ENCODE results near the gene VPS13A. TPM values are rescaled to one million over a fixed set of nuclear protein-coding genes. Genes with fewer than 3 reads are reported as not detected.
"Not testable (repeated sequence)": the region's sequence is repeated elsewhere in the genome, so short reads cannot be mapped to it uniquely, and the experiment has no call there.

VPS13A gene
- total and polyA plus RNA-seq, 12 donors, result 16.2 to 64.0 (median 32.2) TPM

GRCh38 chr9:77392328-77392727 lies 215.0 kb downstream of the VPS13A start:
- no peak overlapping the region for H3K4me3 ChIP-seq
- H3K27ac ChIP-seq, result no peak overlapping the region
- no peak for TF ChIP-seq POLR2A (IDR thresholded peaks at IDR 0.05)
- TF ChIP-seq CTCF (IDR thresholded peaks at IDR 0.05), result no peak
- no peaks in the 10 kb centered on the region for H3K36me3 ChIP-seq (replicated peaks in 1 of 2)
- H3K9me3 ChIP-seq (replicated peaks in 1 of 3), result peaks cover 0 to 4% (median 0%) of the 10 kb centered on the region in 3 donors
- 93 to 99% (median 95%) methylated on average over 7 of the region's 7 CpGs for WGBS, 4 donors
- no peaks in the 10 kb centered on the region for H3K27me3 ChIP-seq
- no peak for DNase-seq
- no peaks in the 10 kb centered on the region for H3K4me1 ChIP-seq (replicated peaks in 1 of 2)
- intact Hi-C loops (cut with DNase I), result no loop called here

DNA sequence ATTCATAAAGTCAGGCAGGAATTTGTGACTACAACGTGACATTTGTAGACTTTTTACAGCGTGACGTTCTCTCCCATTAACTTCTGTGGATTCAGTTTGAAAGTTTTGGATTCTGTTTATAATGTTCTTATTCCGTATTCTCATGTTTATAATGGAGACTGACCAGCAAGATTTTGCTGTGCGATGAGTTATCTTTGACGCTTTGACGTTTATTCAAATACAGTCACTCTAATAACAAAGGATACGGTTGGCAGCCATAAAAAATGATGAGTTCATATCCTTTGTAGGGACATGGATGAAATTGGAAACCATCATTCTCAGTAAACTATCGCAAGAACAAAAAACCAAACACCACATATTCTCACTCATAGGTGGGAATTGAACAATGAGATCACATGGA lies 221.2 kb downstream of the VPS13A start:
- H3K9me3 ChIP-seq (replicated peaks in 1 of 3); H3K27me3 ChIP-seq; intact Hi-C loops (cut with DNase I); H3K36me3 ChIP-seq (replicated peaks in 1 of 2); H3K4me1 ChIP-seq (replicated peaks in 1 of 2); H3K4me3 ChIP-seq; H3K27ac ChIP-seq; DNase-seq: not testable (repeated sequence)
- 87 to 92% (median 89%) methylated on average over 8 to 9 of the region's 9 CpGs for WGBS, 4 donors

- Histone ChIP-seq H3K36me3 (replicated peaks in 1 of 2) (no peaks in the 10 kb centered on the region), H3K27me3 (no peaks in the 10 kb centered on the region), H3K9me3 (replicated peaks in 1 of 3) (no peaks in the 10 kb centered on the region), H3K4me1 (replicated peaks in 1 of 2) (no peaks in the 10 kb centered on the region), H3K4me3 (no peak overlapping the region), H3K27ac (no peak overlapping the region)
- 96 to 98% (median 97%) methylated on average over 1 of the region's 1 CpG for WGBS, 4 donors
- no peak for DNase-seq
- intact Hi-C loops (cut with DNase I), result no loop called here
- TF ChIP-seq POLR2A (IDR thresholded peaks at IDR 0.05), result no peak
- no peak for TF ChIP-seq CTCF (IDR thresholded peaks at IDR 0.05)
Observed at GRCh38 chr9:77399964-77400363, 222.6 kb downstream of the VPS13A start.

DNA sequence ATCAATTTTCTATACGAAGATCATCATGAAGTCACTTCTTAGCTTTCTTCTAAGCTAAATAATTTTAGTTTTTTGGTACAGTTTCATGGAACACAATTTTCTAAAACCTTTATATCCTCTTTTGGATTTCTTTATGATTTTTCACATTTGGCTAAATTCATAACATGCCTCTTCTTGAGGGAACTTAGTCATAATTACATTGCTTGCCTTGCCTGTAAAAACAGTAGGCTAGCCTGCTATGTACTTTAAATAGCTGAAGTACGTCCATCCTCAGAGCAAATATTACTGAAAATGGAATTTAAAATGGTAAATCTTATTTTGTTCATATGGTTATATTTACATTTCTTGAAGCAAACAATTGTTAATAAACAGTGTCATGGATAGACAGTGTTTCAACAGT lies 225.0 kb downstream of the VPS13A start:
- Histone ChIP-seq H3K36me3 (replicated peaks in 1 of 2) (no peaks in the 10 kb centered on the region), H3K27ac (no peak overlapping the region), H3K4me1 (replicated peaks in 1 of 2) (no peaks in the 10 kb centered on the region), H3K27me3 (no peaks in the 10 kb centered on the region), H3K9me3 (replicated peaks in 1 of 3) (no peaks in the 10 kb centered on the region), H3K4me3 (no peak overlapping the region)
- TF ChIP-seq CTCF (IDR thresholded peaks at IDR 0.05), result no peak
- TF ChIP-seq POLR2A (IDR thresholded peaks at IDR 0.05), result no peak
- DNase-seq, result no peak
- intact Hi-C loops (cut with DNase I), result no loop called here
- WGBS, 4 donors, result 47 to 72% (median 57%) methylated on average over 2 of the region's 2 CpGs

DNA sequence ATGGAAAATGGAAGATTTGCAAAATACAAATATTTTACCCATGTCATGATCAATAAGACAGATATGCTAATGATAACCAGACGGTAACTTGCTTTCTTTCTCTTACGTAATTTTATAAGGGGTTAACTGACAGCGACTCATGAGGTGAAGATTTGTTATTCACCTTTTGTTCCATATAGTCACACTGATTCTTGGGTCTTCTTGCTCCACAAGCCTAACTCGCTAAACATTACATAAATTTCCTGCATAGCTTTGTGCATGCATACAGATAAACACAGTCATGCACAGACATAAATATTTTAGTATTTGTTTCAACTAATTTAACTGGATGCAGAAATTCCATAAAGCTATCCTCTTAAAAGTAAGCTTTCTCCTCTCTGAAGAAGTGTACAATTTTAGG lies 225.9 kb downstream of the VPS13A start:
- H3K27me3 ChIP-seq, result no peaks in the 10 kb centered on the region
- DNase-seq, result no peak
- TF ChIP-seq POLR2A (IDR thresholded peaks at IDR 0.05), result no peak
- no peak for TF ChIP-seq CTCF (IDR thresholded peaks at IDR 0.05)
- no peak overlapping the region for H3K4me3 ChIP-seq
- no peaks in the 10 kb centered on the region for H3K4me1 ChIP-seq (replicated peaks in 1 of 2)
- 80 to 95% (median 95%) methylated on average over 4 of the region's 4 CpGs for WGBS, 4 donors
- peaks cover 0 to 7% of the 10 kb centered on the region in 2 donors for H3K36me3 ChIP-seq (replicated peaks in 1 of 2)
- H3K27ac ChIP-seq, result no peak overlapping the region
- no peaks in the 10 kb centered on the region for H3K9me3 ChIP-seq (replicated peaks in 1 of 3)
- intact Hi-C loops (cut with DNase I), result no loop called here

GRCh38 chr9:77408521-77408920 lies 231.2 kb downstream of the VPS13A start:
- H3K27ac ChIP-seq; DNase-seq; H3K36me3 ChIP-seq (replicated peaks in 1 of 2); H3K4me3 ChIP-seq; H3K9me3 ChIP-seq (replicated peaks in 1 of 3); intact Hi-C loops (cut with DNase I); H3K4me1 ChIP-seq (replicated peaks in 1 of 2); H3K27me3 ChIP-seq: not testable (repeated sequence)
- 96 to 97% (median 96%) methylated on average over 7 to 9 of the region's 9 CpGs for WGBS, 4 donors

All from adrenal gland (tissue), 12 donors.